SK-N-SH treated with all-trans-retinoic acid at 6 μM for 48 hours (cell line): ENCODE results near the gene CCL25.

Experiments used
- BACH2 ChIP-seq: fragments of 250-450 bp; sonication (Bioruptor Pico); IDR thresholded peaks from 2 replicates; pipeline ENCODE4 v1.9.0; 2021; ENCODE audit warnings: mild to moderate bottlenecking, borderline replicate concordance
- GLIS3 ChIP-seq: fragments of 250-450 bp; sonication (Bioruptor Pico); IDR thresholded peaks from 2 replicates; pipeline ENCODE4 v1.5.0; 2020; ENCODE audit warnings: mild to moderate bottlenecking, moderate library complexity
- ZC3H10 ChIP-seq: fragments of 250-450 bp; sonication (Bioruptor Pico); IDR thresholded peaks from 2 replicates; pipeline ENCODE4 v1.5.1; 2021; ENCODE audit warnings: mild to moderate bottlenecking, moderate library complexity
- TF ChIP-seq, protein P1 (sequence below): fragments of 250-450 bp; sonication (Bioruptor Pico); IDR thresholded peaks from 2 replicates; pipeline ENCODE4 v1.8.0; 2020; ENCODE audit warnings: mild to moderate bottlenecking, moderate library complexity, borderline replicate concordance

DNA sequence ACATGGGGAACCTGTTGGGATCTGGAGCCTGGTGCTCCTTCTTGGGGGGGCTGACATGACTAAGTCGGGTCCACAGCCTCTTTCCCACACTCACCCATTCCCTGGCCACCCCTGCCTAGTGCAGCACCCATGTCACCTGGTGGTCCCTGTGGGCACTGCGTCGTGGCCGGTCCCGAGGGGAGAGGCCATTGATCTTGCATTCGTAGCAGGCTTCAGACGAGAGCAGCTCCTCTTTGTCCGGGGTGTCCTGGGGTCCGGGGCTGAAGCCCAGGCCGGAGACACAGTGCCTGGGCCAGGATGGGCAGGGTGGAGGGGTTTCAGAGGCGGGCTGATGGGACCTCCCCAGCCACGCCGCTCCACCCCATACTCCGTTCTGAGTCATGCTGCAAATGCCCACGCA lies 19.4 kb downstream of the CCL25 start:
- no peak for TF ChIP-seq GLIS3 (CRISPR knock-in tag)
- TF ChIP-seq, protein P1, sequence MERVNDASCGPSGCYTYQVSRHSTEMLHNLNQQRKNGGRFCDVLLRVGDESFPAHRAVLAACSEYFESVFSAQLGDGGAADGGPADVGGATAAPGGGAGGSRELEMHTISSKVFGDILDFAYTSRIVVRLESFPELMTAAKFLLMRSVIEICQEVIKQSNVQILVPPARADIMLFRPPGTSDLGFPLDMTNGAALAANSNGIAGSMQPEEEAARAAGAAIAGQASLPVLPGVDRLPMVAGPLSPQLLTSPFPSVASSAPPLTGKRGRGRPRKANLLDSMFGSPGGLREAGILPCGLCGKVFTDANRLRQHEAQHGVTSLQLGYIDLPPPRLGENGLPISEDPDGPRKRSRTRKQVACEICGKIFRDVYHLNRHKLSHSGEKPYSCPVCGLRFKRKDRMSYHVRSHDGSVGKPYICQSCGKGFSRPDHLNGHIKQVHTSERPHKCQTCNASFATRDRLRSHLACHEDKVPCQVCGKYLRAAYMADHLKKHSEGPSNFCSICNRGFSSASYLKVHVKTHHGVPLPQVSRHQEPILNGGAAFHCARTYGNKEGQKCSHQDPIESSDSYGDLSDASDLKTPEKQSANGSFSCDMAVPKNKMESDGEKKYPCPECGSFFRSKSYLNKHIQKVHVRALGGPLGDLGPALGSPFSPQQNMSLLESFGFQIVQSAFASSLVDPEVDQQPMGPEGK (CRISPR knock-in tag), result no peak
- no peak for TF ChIP-seq ZC3H10
- TF ChIP-seq BACH2 (CRISPR knock-in tag), result no peak
